IPS DF 6.9 (cell line): Measurements from ENCODE around the gene RGL4.

Experiments used
- DNase-seq: peaks from one replicate; pipeline ENCODE4 v3.0.0-alpha.2; 2013; ENCODE audit warnings: low read depth, low spot score
- H3K27ac ChIP-seq: one replicate; pipeline ENCODE4 v1.5.1; 2013; ENCODE audit warnings: low read length, control low read depth
- H3K27me3 ChIP-seq: 2 replicates; pipeline ENCODE4 v1.6.1; 2013; ENCODE audit warnings: mild to moderate bottlenecking, low read length; ENCODE audit not compliant: control insufficient read depth, insufficient read depth
- H3K36me3 ChIP-seq: 2 replicates; pipeline ENCODE4 v1.6.1; 2013; ENCODE audit warnings: low read length; ENCODE audit not compliant: control insufficient read depth, insufficient read depth
- H3K4me1 ChIP-seq: 2 replicates; pipeline ENCODE4 v1.6.1; 2013; ENCODE audit warnings: low read length; ENCODE audit not compliant: control insufficient read depth, insufficient read depth
- H3K4me3 ChIP-seq: 2 replicates; pipeline ENCODE4 v1.5.1; 2013; ENCODE audit warnings: mild to moderate bottlenecking, low read length
- H3K9me3 ChIP-seq: 2 replicates; pipeline ENCODE4 v1.6.1; 2013; ENCODE audit warnings: low read length, inconsistent platforms; ENCODE audit not compliant: control insufficient read depth, insufficient read depth
- WGBS: extraction: QIAGEN DNeasy Blood & Tissue Kit; methylation state at CpG from one replicate; pipeline ENCODE4 v1.1.7; 2013; ENCODE audit warnings: mixed read lengths, missing lambda C conversion rate; ENCODE audit not compliant: insufficient read length, insufficient coverage; 5-methylcytosine and 5-hydroxymethylcytosine counted together

The RGL4 gene

DNA sequence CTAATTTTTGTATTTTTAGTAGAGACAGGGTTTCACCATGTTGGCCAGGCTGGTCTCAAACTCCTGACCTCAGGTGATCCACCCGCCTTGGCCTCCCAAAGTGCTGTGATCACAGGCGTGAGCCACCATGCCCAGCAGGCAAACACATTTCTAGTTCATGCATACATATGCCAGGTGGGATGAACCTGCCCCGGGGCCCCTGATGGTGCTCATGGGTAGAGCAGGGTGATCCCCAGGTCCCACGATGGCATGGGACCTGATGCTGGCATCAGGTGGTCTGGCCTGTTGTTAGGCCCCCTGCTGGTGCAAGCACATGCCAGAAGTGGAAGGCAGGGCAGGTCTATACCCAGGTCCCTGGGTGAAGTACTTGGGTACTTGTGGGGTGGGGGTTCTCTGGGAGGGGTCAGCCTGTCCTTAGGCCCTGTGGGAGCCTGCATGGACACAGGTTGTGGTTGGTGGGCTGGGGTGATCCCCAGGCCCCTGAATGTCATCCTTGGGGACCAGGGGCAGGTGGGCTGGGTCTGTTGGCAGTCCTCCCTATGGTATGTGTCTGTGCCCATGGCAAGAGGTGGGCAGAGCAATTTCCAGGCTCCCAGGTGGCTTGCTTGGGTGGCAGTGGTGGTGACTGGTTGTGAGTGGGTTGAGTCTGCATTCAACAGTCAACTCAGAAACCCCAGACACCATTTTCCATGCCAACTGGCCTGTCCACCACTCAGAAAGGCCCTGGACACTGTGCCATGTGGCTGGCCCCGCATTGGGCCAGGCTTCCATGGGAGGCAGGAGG, 9.6 kb upstream of the RGL4 start:
- no peak overlapping the region for H3K4me3 ChIP-seq
- H3K36me3 ChIP-seq, result 0 out of 2 replicates have a peak, but pooled peaks cover 2% of the 10 kb centered on the region
- no peak overlapping the region for H3K27ac ChIP-seq
- no peaks in the 10 kb centered on the region for H3K9me3 ChIP-seq
- WGBS, result no CpG with 5 or more reads among the region's 5 CpGs
- H3K27me3 ChIP-seq, result no peaks in the 10 kb centered on the region
- 0 out of 2 replicates have a peak, but pooled peaks cover 2% of the 10 kb centered on the region for H3K4me1 ChIP-seq
- no peak for DNase-seq

DNA sequence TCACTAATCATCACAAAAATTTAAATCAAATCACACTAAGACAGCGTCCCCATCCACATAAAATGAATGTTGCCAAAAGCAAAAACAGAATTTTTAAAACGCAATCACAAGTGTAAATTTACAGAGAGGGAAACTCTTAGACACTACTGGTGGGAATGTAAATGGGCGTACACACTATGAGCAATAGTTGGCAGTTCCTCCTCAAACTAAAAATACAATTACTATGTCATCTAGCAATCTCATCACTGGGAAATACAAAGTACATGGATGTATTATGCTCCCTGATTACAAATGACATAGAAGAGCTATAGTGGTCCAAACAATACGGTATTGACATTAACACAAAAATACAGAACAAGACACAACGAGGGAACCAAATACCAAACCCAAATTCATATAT, 8.7 kb upstream of the RGL4 start:
- Histone ChIP-seq H3K27ac (no peak overlapping the region), H3K4me1 (0 out of 2 replicates have a peak, but pooled peaks cover 2% of the 10 kb centered on the region), H3K27me3 (no peaks in the 10 kb centered on the region), H3K36me3 (0 out of 2 replicates have a peak, but pooled peaks cover 2% of the 10 kb centered on the region), H3K9me3 (no peaks in the 10 kb centered on the region), H3K4me3 (no peak overlapping the region)
- DNase-seq, result no peak
- 0% methylated on average over 1 of the region's 5 CpGs for WGBS

DNA sequence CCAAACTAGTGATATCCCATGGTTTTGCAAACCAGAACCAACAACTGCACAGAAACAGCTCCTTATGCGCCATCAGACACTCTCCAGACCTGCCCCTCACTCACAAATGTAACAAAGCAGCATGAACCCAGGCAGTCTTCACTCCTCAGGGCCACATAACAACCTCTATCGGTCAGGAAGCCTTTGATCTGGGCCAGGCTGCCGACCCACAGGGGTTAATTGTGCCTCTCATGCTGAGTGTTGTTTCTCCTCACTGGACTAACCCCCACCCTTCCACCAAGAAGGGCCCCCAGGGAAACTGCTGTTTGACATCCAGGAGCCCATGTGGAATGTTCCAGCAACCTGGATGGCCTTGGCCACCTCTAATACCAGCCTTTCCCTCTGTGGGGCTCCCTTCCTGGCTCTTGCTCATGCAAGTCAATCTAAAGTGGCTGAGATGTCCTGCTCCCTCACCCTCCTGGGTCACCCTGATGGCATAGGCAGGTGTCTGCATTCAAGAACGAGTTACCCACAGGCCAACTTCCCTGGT, 7.9 kb upstream of the RGL4 start:
- no peak for DNase-seq
- H3K4me3 ChIP-seq, result no peak overlapping the region
- no peaks in the 10 kb centered on the region for H3K27me3 ChIP-seq
- H3K9me3 ChIP-seq, result no peaks in the 10 kb centered on the region
- 0 out of 2 replicates have a peak, but pooled peaks cover 2% of the 10 kb centered on the region for H3K36me3 ChIP-seq
- H3K4me1 ChIP-seq, result no peaks in the 10 kb centered on the region
- no CpG with 5 or more reads among the region's 4 CpGs for WGBS
- H3K27ac ChIP-seq, result no peak overlapping the region

DNA sequence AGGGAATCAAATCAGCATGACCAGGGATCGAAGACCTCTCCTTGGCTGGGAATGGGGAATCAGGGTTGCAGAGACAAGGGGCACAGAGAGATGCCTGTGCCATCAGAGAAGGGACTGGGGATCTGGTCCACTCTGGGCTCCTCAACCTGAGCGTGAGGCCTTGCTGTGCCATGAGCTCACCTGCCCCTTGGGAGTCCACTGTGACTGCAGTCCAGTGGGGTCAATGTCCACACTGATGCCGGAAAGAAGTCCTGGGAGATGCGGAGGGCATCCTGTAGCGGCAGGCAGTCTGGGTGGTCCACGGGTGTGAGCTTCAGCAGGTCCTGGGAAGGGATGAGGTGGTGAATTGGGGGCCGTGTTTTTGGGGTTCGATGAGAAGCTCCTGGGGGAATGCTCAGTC, 7.3 kb upstream of the RGL4 start:
- DNase-seq, result no peak
- H3K4me3 ChIP-seq, result no peak overlapping the region
- no peak overlapping the region for H3K27ac ChIP-seq
- no peaks in the 10 kb centered on the region for H3K27me3 ChIP-seq
- WGBS, result no CpG with 5 or more reads among the region's 8 CpGs
- H3K36me3 ChIP-seq, result 0 out of 2 replicates have a peak, but pooled peaks cover 2% of the 10 kb centered on the region
- H3K4me1 ChIP-seq, result no peaks in the 10 kb centered on the region
- H3K9me3 ChIP-seq, result no peaks in the 10 kb centered on the region

DNA sequence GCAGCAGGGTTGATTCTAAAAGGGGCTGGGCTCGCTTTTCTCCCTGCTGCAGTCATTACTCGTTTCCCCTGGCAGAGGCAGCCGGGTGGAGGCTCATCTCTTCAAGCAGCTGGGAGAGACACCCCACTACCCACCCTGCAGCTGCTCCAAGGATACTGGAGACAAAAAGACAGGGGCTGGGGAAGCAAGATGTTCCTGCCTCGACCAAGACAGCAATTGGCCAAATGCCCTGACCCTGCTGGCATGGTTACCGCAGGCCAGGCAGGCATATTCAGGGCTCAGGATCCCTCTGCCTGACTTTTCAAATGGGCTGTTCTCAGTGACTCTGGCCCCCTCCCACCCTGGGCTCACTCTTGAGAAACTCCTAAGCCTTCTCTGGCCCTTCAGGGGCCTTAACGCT, 6.8 kb upstream of the RGL4 start:
- Histone ChIP-seq H3K27me3 (no peaks in the 10 kb centered on the region), H3K4me3 (no peak overlapping the region), H3K4me1 (no peaks in the 10 kb centered on the region), H3K9me3 (no peaks in the 10 kb centered on the region), H3K36me3 (0 out of 2 replicates have a peak, but pooled peaks cover 2% of the 10 kb centered on the region), H3K27ac (no peak overlapping the region)
- no CpG with 5 or more reads among the region's 6 CpGs for WGBS
- DNase-seq, result no peak

DNA sequence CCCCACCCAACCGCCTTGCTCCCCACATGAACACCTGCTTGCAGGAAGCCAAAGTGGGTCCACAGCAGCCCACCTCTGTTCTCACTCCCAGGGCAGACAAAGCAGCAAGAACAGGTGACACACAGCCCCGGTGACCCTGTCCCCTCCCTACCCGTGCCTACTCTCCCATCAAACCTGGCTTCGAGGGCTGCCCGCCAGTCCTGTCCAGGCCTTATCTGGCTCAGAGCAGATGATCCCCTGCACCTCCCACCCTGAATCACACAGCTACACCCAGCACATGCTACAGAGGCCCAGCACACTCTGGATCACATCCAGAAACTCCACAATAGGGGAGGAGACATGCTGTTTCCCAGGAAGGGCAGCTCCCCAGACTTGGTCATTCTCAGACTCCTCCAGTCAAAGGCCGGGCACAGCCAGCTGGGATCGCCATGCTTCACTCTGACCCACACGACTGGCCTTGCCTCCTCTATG, 6.2 kb upstream of the RGL4 start:
- no peak for DNase-seq
- Histone ChIP-seq H3K9me3 (no peaks in the 10 kb centered on the region), H3K27ac (no peak overlapping the region), H3K4me1 (no peaks in the 10 kb centered on the region), H3K27me3 (no peaks in the 10 kb centered on the region), H3K4me3 (no peak overlapping the region), H3K36me3 (0 out of 2 replicates have a peak, but pooled peaks cover 2% of the 10 kb centered on the region)
- no CpG with 5 or more reads among the region's 8 CpGs for WGBS

DNA sequence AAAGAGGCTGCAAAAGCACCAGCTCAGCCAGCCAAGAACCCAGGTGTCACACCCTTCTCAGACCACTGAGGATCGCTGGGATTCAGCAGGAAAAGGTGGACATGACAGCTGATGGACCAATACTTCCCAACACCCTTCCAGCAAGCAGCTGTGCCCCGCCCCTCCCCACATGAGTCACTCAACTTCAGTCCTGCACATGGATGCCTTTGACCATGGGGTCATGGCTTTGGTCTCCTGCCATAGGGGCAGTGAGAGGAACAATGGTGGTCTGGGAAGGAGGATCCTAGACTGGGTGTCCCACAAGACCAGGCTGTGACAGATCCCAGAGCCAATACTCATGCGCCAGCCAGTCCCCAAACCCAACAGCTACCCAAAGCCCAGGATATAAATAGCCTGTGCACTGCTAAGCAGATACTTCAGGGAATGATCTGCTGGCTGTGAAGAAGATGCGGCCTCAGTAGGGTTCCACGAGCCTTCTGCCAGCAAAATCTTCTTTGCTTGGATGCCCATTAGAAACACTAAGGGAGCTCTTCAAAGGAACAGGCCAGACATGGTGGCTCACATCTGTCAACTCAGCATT, 5.5 kb upstream of the RGL4 start:
- Histone ChIP-seq H3K36me3 (0 out of 2 replicates have a peak, but pooled peaks cover 2% of the 10 kb centered on the region), H3K4me3 (no peak overlapping the region), H3K9me3 (no peaks in the 10 kb centered on the region), H3K27me3 (no peaks in the 10 kb centered on the region), H3K4me1 (no peaks in the 10 kb centered on the region), H3K27ac (no peak overlapping the region)
- no peak for DNase-seq
- no CpG with 5 or more reads among the region's 5 CpGs for WGBS

DNA sequence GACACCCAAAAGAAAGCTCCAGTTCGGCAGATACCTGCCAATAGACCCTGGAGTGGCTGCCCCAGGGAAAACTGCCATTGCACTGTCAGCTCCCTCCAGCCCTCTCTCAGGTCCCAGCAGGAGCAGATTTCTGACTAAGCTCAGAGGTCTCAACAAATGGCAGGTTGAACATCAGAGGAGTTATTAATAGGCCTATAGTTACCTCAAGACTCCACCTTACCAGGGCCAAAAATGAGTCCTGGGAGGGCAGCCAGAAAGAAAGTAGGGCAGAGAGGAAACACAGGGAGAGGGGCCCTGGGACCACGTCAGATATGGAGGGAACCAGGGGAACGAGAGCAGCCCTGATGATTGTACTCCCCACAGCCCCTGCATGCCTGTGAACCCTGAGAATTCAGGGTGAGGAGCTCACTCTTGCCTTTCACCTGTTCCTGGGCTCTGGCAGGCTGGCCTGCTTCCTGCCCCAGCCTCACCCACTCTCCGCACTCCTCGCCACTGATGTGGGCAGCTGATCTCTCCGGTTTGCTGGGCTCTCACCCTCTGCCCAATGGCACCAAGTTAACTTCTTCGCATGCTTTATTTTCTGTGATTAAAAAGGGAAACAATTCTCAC, 4.3 kb upstream of the RGL4 start:
- no peak for DNase-seq
- Histone ChIP-seq H3K36me3 (0 out of 2 replicates have a peak, but pooled peaks cover 2% of the 10 kb centered on the region), H3K4me3 (no peak overlapping the region), H3K9me3 (no peaks in the 10 kb centered on the region), H3K27me3 (no peaks in the 10 kb centered on the region), H3K27ac (no peak overlapping the region), H3K4me1 (no peaks in the 10 kb centered on the region)
- WGBS, result no CpG with 5 or more reads among the region's 7 CpGs

DNA sequence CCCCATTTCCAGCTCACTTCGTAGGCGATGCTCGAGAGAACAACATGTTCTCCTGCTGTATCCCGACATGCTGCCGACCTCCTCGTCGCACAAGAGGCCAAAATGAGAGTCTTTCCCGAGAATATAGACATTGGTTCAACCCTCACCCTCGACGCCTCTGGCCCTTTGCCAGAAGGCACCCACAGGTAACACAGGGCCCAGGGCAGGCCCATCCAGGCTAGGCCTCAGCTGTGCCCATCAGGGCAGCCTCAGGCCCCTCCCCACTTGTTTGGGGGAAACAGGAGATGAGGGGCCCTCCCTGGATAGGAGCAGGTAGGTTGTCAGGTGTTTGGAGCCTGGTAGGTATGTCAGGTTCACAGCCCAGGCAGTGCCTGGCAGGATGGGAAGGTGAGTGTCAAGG, 2.7 kb upstream of the RGL4 start:
- H3K4me3 ChIP-seq, result no peak overlapping the region
- H3K4me1 ChIP-seq, result no peaks in the 10 kb centered on the region
- no peak for DNase-seq
- no peak overlapping the region for H3K27ac ChIP-seq
- H3K9me3 ChIP-seq, result no peaks in the 10 kb centered on the region
- H3K36me3 ChIP-seq, result peaks cover 7% of the 10 kb centered on the region; the same call in 1 of the 2 replicates
- no peaks in the 10 kb centered on the region for H3K27me3 ChIP-seq
- no CpG with 5 or more reads among the region's 10 CpGs for WGBS

DNA sequence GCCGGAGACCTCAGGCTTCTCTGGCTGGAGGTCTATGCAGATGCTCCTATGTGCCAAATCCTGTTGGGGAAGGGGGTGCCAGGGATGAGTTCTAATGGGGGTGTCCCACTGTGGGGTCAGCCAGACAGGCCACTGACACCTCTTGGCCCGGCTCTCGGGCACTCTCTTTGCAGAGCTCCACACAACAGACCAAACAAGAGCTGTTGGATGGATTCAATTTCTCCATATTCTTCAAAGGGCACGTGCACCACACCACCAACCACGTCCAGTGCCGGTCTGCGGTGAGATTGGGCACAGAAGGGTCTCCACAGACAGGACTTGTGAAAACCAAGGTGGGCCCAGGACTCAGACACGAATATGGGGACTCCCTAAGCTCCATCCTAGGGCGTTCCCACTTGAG, 2.2 kb upstream of the RGL4 start:
- Histone ChIP-seq H3K27ac (no peak overlapping the region), H3K9me3 (no peaks in the 10 kb centered on the region), H3K4me3 (no peak overlapping the region), H3K27me3 (no peaks in the 10 kb centered on the region), H3K36me3 (peaks cover 8% of the 10 kb centered on the region; the same call in 1 of the 2 replicates), H3K4me1 (no peaks in the 10 kb centered on the region)
- no CpG with 5 or more reads among the region's 9 CpGs for WGBS
- DNase-seq, result no peak
